SK-N-SH (cell line): Measurements from ENCODE around the gene KNDC1. TPM values are rescaled to one million over a fixed set of nuclear protein-coding genes. Genes with fewer than 3 reads are reported as not detected.

Experiments
- CTCF ChIA-PET: fragments of 300-600, 350-600 bp; formaldehyde crosslinking; extraction: SDS; loops from one replicate; lab custom pipeline; 2021; lab: Yijun Ruan, JAX
- POLR2A ChIA-PET: fragments of 350-600 bp; sonication (Branson Sonifier 250); formaldehyde crosslinking; extraction: SDS; loops from one replicate; lab custom pipeline; 2020; ENCODE audit warnings: antibody characterized with exemption, inconsistent platforms; lab: Yijun Ruan, JAX
- DNase-seq: peaks from one replicate; pipeline ENCODE4 v3.0.0; 2012
- H2AFZ ChIP-seq: fragments of 200-600 bp; sonication (generic); 2 replicates; pipeline ENCODE4 v1.8.1; 2016; ENCODE audit warnings: antibody characterized with exemption, mild to moderate bottlenecking, low read depth
- H3F3A ChIP-seq: fragments of 200-600 bp; sonication (generic); replicated peaks from 2 replicates; pipeline ENCODE3; 2016; ENCODE audit warnings: antibody characterized with exemption, mild to moderate bottlenecking; ENCODE audit not compliant: insufficient read depth
- H3K27ac ChIP-seq, 2 experiments: fragments of 200-500 bp in 1 of 2; fragments of 200-600 bp in 1 of 2; sonication (Bioruptor generic) in 1 of 2; sonication (generic), shearing (Covaris generic) in 1 of 2; 2 replicates each; pipeline versions ENCODE4 v1.5.1 to v1.6.1; 2014 to 2016; ENCODE audit warnings: low read depth in 2 of 2, inconsistent platforms in 1 of 2, low read length in 1 of 2, mild to moderate bottlenecking in 1 of 2, mixed read lengths in 1 of 2
- H3K27me3 ChIP-seq: fragments of 200-600 bp; sonication (generic), shearing (Covaris generic); 2 replicates; pipeline ENCODE4 v1.6.1; 2016; ENCODE audit warnings: mixed run types; ENCODE audit not compliant: insufficient read depth
- H3K36me3 ChIP-seq, 2 experiments: fragments of 200-500 bp in 1 of 2; fragments of 200-600 bp in 1 of 2; sonication (Bioruptor generic) in 1 of 2; sonication (generic) in 1 of 2; replicated peaks in 1 of 2; 2 replicates each; pipeline versions ENCODE3 to v1.5.1; 2014 to 2016; ENCODE audit warnings: low read length in 1 of 2, mild to moderate bottlenecking in 1 of 2; ENCODE audit not compliant: insufficient read depth in 2 of 2, control insufficient read depth in 1 of 2
- H3K4me1 ChIP-seq, 2 experiments: fragments of 200-500 bp in 1 of 2; fragments of 200-600 bp in 1 of 2; sonication (Bioruptor generic) in 1 of 2; sonication (generic), shearing (Covaris generic) in 1 of 2; 2 replicates each; pipeline versions ENCODE4 v1.5.1 to v1.6.1; 2014 to 2016; ENCODE audit warnings: low read depth in 1 of 2, low read length in 1 of 2, mixed run types in 1 of 2; ENCODE audit not compliant: insufficient read depth in 2 of 2, control insufficient read depth in 1 of 2
- H3K4me2 ChIP-seq: fragments of 200-600 bp; sonication (generic), shearing (Covaris generic); 2 replicates; pipeline ENCODE4 v1.6.1; 2017; ENCODE audit warnings: mixed run types
- H3K4me3 ChIP-seq, 2 experiments: fragments of 200-500 bp in 1 of 2; fragments of 200-600 bp in 1 of 2; sonication (Bioruptor generic) in 1 of 2; sonication (generic), shearing (Covaris generic) in 1 of 2; 2 replicates each; pipeline versions ENCODE4 v1.5.1 to v1.8.1; 2014 to 2016; ENCODE audit warnings: low read depth in 2 of 2, inconsistent platforms in 1 of 2, low read length in 1 of 2, mild to moderate bottlenecking in 1 of 2, mixed read lengths in 1 of 2, moderate library complexity in 1 of 2
- H3K79me2 ChIP-seq: fragments of 200-600 bp; sonication (generic); 2 replicates; pipeline ENCODE4 v1.8.1; 2017; ENCODE audit warnings: mild to moderate bottlenecking; ENCODE audit not compliant: insufficient read depth
- H3K9ac ChIP-seq: fragments of 200-600 bp; sonication (generic); 2 replicates; pipeline ENCODE4 v1.6.1; 2017; ENCODE audit warnings: mixed run types
- H3K9me2 ChIP-seq: fragments of 200-600 bp; sonication (generic); 2 replicates; pipeline ENCODE4 v1.6.1; 2017; ENCODE audit warnings: mixed run types
- H3K9me3 ChIP-seq: fragments of 200-600 bp; sonication (generic); 2 replicates; pipeline ENCODE4 v1.6.1; 2017; ENCODE audit warnings: mixed run types, mild to moderate bottlenecking, moderate library complexity
- H4K20me1 ChIP-seq: fragments of 200-600 bp; sonication (generic); 2 replicates; pipeline ENCODE4 v1.6.1; 2017; ENCODE audit warnings: mild to moderate bottlenecking, mixed run types; ENCODE audit not compliant: insufficient read depth
- EP300 ChIP-seq, 2 experiments: IDR thresholded peaks; 2 replicates each; pipeline versions ENCODE4 v1.4.0 to v1.6.1; 2012; ENCODE audit warnings: borderline replicate concordance in 1 of 2, low read depth in 1 of 2, low read length in 1 of 2
- EZH2phosphoT487 ChIP-seq: fragments of 200-600 bp; sonication (generic); IDR thresholded peaks from 2 replicates; pipeline ENCODE4 v1.6.1; 2017; ENCODE audit warnings: low read depth, mixed run types, mild to moderate bottlenecking, antibody characterized with exemption, moderate library complexity, borderline replicate concordance
- FOSL2 ChIP-seq: IDR thresholded peaks from 2 replicates; pipeline ENCODE4 v1.4.0; 2012; ENCODE audit warnings: low read depth, mild to moderate bottlenecking, moderate library complexity, borderline replicate concordance
- GABPA ChIP-seq: IDR thresholded peaks from 2 replicates; pipeline ENCODE4 v1.4.0; 2012; ENCODE audit warnings: low read depth, mild to moderate bottlenecking
- GATA2 ChIP-seq: sonication (generic); formaldehyde crosslinking; IDR thresholded peaks from 2 replicates; pipeline ENCODE4 v1.5.0; 2020; ENCODE audit warnings: mild to moderate bottlenecking, missing genetic modification reagents
- MXI1 ChIP-seq: IDR thresholded peaks from 2 replicates; pipeline ENCODE4 v1.6.1; 2012; ENCODE audit warnings: mild to moderate bottlenecking, low read depth, low read length, improper control_type of control experiment
- NRF1 ChIP-seq: IDR thresholded peaks from 2 replicates; pipeline ENCODE4 v1.6.1; 2012; ENCODE audit warnings: low read depth, mild to moderate bottlenecking, low read length
- RAD21 ChIP-seq: IDR thresholded peaks from 2 replicates; pipeline ENCODE4 v1.6.1; 2012; ENCODE audit warnings: mild to moderate bottlenecking, low read length
- RXRA ChIP-seq: IDR thresholded peaks from 2 replicates; pipeline ENCODE4 v1.4.0; 2012; ENCODE audit warnings: low read depth, mild to moderate bottlenecking, borderline replicate concordance
- SIN3A ChIP-seq: IDR thresholded peaks from 2 replicates; pipeline ENCODE4 v1.6.1; 2012; ENCODE audit warnings: low read depth, mild to moderate bottlenecking, low read length, moderate library complexity, borderline replicate concordance
- SMC3 ChIP-seq: IDR thresholded peaks from 2 replicates; pipeline ENCODE4 v1.6.1; 2012; ENCODE audit warnings: low read depth, low read length, improper control_type of control experiment
- TAF1 ChIP-seq: IDR thresholded peaks from 2 replicates; pipeline ENCODE4 v1.6.1; 2012; ENCODE audit warnings: low read depth, mild to moderate bottlenecking, low read length, moderate library complexity, borderline replicate concordance
- TCF12 ChIP-seq: IDR thresholded peaks from 2 replicates; pipeline ENCODE4 v1.4.0; 2012
- TEAD4 ChIP-seq: IDR thresholded peaks from 2 replicates; pipeline ENCODE4 v1.4.0; 2012; ENCODE audit warnings: mild to moderate bottlenecking, borderline replicate concordance; ENCODE audit not compliant: insufficient read depth
- WGBS: methylation state at CpG from one replicate; pipeline ENCODE4 v1.1.6; 2017; ENCODE audit warnings: low lambda C conversion rate; 5-methylcytosine and 5-hydroxymethylcytosine counted together
- polyA plus RNA-seq, 3 experiments: library from polyadenylated mRNA; depleted of rRNA; stranded (reverse); fragments of >200 nt; gene quantifications; 2 replicates each; pipeline ENCODE4 v1.2.3, GENCODE V29; 2012
- TF ChIP-seq, protein P1 (sequence below): fragments of 200-600 bp; sonication (generic); IDR thresholded peaks from 2 replicates; pipeline ENCODE4 v1.6.1; 2017; ENCODE audit warnings: antibody characterized with exemption, mild to moderate bottlenecking, moderate library complexity
- TF ChIP-seq, protein P2 (sequence below): fragments of 150-350 bp; IDR thresholded peaks from 2 replicates; pipeline ENCODE4 v1.6.1; 2017; ENCODE audit warnings: antibody characterized with exemption, low read length, low read depth, borderline replicate concordance
- TF ChIP-seq, protein P3 (sequence below): IDR thresholded peaks from 2 replicates; pipeline ENCODE4 v1.4.0; 2012; ENCODE audit warnings: low read depth, borderline replicate concordance
- TF ChIP-seq, protein P4 (sequence below): IDR thresholded peaks from 2 replicates; pipeline ENCODE4 v1.6.1; 2012; ENCODE audit warnings: mild to moderate bottlenecking, low read depth, low read length, moderate library complexity
- TF ChIP-seq, protein P5 (sequence below): IDR thresholded peaks from 2 replicates; pipeline ENCODE4; 2012

Gene KNDC1
- polyA plus RNA-seq, 1 of the 3 experiments (the other 2 are of a cell fraction), result 1.4 TPM

DNA sequence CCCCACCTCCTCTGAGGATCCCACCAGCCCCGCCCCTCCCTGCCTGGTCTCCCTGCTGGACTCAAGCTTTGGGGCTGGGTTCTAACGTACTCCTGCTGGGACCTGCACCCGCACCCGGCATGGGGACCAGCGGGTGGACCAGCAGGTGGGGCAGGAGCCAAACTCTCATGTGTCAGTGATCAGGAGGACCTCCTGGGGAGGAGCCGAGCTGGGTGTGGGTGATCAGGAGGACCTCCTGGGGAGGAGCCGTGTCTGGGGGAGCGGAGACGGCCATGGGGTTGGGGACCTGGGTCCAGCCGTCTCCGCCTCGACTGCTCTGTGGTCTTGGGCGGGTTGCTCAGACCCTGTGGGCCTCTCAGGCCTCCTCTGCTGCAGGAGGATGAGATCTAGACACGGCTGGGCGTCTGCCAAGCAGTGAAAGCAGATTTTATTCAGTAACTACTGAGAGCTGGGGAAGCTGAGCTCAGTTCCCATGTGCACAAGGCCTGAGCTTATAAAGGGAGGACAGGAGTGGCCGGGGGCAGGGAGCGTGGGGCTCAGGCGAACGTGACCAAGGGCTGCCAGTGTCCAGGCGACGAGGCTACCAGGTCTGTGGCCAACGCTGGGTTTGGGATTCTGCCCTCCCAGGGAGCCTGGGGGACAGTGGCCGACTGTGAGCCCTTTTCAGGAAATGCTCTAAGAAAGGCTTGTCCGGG is 36.3 kb downstream of the KNDC1 start (continued):
- TF ChIP-seq, protein P1, sequence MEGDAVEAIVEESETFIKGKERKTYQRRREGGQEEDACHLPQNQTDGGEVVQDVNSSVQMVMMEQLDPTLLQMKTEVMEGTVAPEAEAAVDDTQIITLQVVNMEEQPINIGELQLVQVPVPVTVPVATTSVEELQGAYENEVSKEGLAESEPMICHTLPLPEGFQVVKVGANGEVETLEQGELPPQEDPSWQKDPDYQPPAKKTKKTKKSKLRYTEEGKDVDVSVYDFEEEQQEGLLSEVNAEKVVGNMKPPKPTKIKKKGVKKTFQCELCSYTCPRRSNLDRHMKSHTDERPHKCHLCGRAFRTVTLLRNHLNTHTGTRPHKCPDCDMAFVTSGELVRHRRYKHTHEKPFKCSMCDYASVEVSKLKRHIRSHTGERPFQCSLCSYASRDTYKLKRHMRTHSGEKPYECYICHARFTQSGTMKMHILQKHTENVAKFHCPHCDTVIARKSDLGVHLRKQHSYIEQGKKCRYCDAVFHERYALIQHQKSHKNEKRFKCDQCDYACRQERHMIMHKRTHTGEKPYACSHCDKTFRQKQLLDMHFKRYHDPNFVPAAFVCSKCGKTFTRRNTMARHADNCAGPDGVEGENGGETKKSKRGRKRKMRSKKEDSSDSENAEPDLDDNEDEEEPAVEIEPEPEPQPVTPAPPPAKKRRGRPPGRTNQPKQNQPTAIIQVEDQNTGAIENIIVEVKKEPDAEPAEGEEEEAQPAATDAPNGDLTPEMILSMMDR, result no peak
- TF ChIP-seq, all 33 proteins: peak for 0

DNA sequence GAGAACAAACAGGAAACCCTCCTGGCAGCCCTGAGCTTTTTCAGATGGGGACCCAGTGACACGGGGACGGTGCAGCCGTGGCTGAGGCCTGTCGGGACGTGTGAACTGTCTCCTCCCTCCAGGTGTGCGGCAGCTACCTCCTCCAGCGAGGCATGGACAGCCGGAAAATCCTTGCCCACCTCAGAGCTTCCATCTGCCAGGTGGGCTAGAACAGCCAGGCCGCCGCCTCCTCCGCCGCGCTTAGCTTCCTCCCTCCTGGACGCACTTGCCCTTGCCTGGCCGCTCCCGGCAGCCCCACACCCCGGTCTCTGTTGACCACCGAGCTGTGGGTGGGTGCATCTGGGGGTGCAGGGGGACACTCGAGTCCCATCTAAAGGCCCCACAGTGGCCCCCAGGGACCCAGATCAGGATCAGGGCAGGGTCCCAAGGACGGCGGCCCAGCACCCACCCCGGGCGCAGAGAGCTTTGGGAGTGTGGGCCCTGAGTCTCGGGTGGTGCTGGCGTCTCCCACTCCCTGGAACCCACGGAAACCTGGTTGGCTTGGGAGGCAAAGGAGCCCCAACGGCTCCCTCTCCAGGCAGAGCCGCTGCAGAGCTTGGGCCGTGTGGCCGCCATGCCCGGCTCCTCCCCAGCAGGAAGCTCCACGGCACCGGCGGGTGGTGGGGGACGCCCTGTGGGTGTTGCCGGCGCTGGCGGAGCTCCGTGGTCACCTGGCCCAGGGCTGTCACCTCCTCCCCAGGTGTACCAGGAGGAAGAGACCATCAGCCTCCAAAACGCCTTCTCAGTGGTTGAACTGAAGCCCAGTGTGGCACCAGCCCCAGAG is 37.1 kb downstream of the KNDC1 start:
- Histone ChIP-seq H3K9me3 (no peaks in the 10 kb centered on the region), H3K9me2 (no peaks in the 10 kb centered on the region), H3K4me1 (no peaks in the 10 kb centered on the region), H3K79me2 (no peaks in the 10 kb centered on the region), H3K27ac (no peak overlapping the region), H3K36me3 (no peaks in the 10 kb centered on the region), H2AFZ (no peak overlapping the region), H3K4me2 (no peak overlapping the region), H4K20me1 (no peaks in the 10 kb centered on the region), H3K27me3 (no peaks in the 10 kb centered on the region), H3F3A (no peaks in the 10 kb centered on the region), H3K9ac (no peak overlapping the region), H3K4me3 (no peak overlapping the region)
- ChIA-PET POLR2A (interaction anchor here (0.5 kb wide), 1 partner anchor 14 kb away, joined by 3 read pairs; no protein-coding TSS in a partner anchor), CTCF (interaction anchor here (0.7 to 1.8 kb wide), 2 partner anchors 13 to 54 kb away, joined by 3 to 5 read pairs; no protein-coding TSS in a partner anchor)
- 72% methylated on average over 21 of the region's 40 CpGs for WGBS
- no peak for DNase-seq
- TF ChIP-seq SMC3 (no peak), GABPA (no peak), RAD21 (no peak), TEAD4 (no peak), SIN3A (no peak), FOSL2 (no peak), NRF1 (no peak), RXRA (no peak), MXI1 (no peak), TCF12 (no peak), GATA2 (CRISPR knock-in tag) (no peak), TAF1 (no peak), EZH2phosphoT487 (no peak), EP300 (IDR thresholded peaks at IDR 0.05; ENCODE audit: borderline replicate concordance in 1 of 2, low read depth in 1 of 2, low read length in 1 of 2) (no peak)
- TF ChIP-seq, protein P2, sequence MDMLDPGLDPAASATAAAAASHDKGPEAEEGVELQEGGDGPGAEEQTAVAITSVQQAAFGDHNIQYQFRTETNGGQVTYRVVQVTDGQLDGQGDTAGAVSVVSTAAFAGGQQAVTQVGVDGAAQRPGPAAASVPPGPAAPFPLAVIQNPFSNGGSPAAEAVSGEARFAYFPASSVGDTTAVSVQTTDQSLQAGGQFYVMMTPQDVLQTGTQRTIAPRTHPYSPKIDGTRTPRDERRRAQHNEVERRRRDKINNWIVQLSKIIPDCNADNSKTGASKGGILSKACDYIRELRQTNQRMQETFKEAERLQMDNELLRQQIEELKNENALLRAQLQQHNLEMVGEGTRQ, result no peak
- TF ChIP-seq, protein P3, sequence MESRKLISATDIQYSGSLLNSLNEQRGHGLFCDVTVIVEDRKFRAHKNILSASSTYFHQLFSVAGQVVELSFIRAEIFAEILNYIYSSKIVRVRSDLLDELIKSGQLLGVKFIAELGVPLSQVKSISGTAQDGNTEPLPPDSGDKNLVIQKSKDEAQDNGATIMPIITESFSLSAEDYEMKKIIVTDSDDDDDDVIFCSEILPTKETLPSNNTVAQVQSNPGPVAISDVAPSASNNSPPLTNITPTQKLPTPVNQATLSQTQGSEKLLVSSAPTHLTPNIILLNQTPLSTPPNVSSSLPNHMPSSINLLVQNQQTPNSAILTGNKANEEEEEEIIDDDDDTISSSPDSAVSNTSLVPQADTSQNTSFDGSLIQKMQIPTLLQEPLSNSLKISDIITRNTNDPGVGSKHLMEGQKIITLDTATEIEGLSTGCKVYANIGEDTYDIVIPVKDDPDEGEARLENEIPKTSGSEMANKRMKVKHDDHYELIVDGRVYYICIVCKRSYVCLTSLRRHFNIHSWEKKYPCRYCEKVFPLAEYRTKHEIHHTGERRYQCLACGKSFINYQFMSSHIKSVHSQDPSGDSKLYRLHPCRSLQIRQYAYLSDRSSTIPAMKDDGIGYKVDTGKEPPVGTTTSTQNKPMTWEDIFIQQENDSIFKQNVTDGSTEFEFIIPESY, result no peak
- TF ChIP-seq, protein P4, sequence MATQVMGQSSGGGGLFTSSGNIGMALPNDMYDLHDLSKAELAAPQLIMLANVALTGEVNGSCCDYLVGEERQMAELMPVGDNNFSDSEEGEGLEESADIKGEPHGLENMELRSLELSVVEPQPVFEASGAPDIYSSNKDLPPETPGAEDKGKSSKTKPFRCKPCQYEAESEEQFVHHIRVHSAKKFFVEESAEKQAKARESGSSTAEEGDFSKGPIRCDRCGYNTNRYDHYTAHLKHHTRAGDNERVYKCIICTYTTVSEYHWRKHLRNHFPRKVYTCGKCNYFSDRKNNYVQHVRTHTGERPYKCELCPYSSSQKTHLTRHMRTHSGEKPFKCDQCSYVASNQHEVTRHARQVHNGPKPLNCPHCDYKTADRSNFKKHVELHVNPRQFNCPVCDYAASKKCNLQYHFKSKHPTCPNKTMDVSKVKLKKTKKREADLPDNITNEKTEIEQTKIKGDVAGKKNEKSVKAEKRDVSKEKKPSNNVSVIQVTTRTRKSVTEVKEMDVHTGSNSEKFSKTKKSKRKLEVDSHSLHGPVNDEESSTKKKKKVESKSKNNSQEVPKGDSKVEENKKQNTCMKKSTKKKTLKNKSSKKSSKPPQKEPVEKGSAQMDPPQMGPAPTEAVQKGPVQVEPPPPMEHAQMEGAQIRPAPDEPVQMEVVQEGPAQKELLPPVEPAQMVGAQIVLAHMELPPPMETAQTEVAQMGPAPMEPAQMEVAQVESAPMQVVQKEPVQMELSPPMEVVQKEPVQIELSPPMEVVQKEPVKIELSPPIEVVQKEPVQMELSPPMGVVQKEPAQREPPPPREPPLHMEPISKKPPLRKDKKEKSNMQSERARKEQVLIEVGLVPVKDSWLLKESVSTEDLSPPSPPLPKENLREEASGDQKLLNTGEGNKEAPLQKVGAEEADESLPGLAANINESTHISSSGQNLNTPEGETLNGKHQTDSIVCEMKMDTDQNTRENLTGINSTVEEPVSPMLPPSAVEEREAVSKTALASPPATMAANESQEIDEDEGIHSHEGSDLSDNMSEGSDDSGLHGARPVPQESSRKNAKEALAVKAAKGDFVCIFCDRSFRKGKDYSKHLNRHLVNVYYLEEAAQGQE, result no peak
- TF ChIP-seq, protein P5, sequence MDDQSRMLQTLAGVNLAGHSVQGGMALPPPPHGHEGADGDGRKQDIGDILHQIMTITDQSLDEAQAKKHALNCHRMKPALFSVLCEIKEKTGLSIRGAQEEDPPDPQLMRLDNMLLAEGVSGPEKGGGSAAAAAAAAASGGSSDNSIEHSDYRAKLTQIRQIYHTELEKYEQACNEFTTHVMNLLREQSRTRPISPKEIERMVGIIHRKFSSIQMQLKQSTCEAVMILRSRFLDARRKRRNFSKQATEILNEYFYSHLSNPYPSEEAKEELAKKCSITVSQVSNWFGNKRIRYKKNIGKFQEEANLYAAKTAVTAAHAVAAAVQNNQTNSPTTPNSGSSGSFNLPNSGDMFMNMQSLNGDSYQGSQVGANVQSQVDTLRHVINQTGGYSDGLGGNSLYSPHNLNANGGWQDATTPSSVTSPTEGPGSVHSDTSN, result no peak
